Measurements from ENCODE around the gene VIPAS39. TPM values are rescaled to one million over a fixed set of nuclear protein-coding genes. Genes with fewer than 3 reads are reported as not detected.

The VIPAS39 gene
- total and polyA plus RNA-seq, 2 of the 4 experiments (the other 2 are of a cell fraction): 19.0 to 43.0 TPM

GRCh38 chr14:77488558-77488957, 31.2 kb upstream of the VIPAS39 start:
- Histone ChIP-seq H3K4me3 (ENCODE audit: insufficient read depth, low read depth, low read length) (no peak overlapping the region), H3K56ac (ENCODE audit: extremely low read depth, insufficient read depth, low read length) (no peak overlapping the region), H3K23ac (ENCODE audit: low read depth, low read length) (no peak overlapping the region), H2BK15ac (ENCODE audit: low read depth, low read length) (no peak overlapping the region), H4K8ac (ENCODE audit: low read depth in 2 of 2, low read length in 2 of 2) (no peak overlapping the region), H3K4me1 (ENCODE audit: control insufficient read depth, insufficient read depth, low read length) (no peaks in the 10 kb centered on the region), H4K20me1 (ENCODE audit: insufficient read depth, low read length) (no peaks in the 10 kb centered on the region), H3K9me3 (ENCODE audit: control insufficient read depth, insufficient read depth, low read length) (no peaks in the 10 kb centered on the region), H2AK9ac (replicated peaks; ENCODE audit: low read depth, low read length, poor library complexity) (no peak overlapping the region), H2BK20ac (ENCODE audit: low read depth, low read length) (no peak overlapping the region), H3K27ac (ENCODE audit: insufficient read depth, low read length) (no peak overlapping the region), H3K14ac (replicated peaks; ENCODE audit: low read depth, low read length) (no peak overlapping the region), H3K18ac (ENCODE audit: low read depth, low read length) (no peak overlapping the region), H4K5ac (ENCODE audit: low read depth, low read length) (no peak overlapping the region), H3K79me1 (ENCODE audit: low read depth in 1 of 2, low read length in 2 of 2) (no peaks in the 10 kb centered on the region), H2BK5ac (ENCODE audit: low read depth, low read length, poor library complexity, severe bottlenecking) (no peak overlapping the region), H3K27me3 (ENCODE audit: control insufficient read depth, insufficient read depth, low read length) (peaks cover 5% of the 10 kb centered on the region; the same call in 1 of the 2 replicates), H3K9ac (ENCODE audit: low read depth, low read length) (no peak overlapping the region), H3K9me1 (ENCODE audit: insufficient read depth, low read length) (peaks cover 3% of the 10 kb centered on the region; the same call in 1 of the 2 replicates), H2BK120ac (ENCODE audit: low read depth, low read length) (no peak overlapping the region), H4K91ac (ENCODE audit: insufficient read depth, low read depth, low read length) (no peak overlapping the region), H2AK5ac (ENCODE audit: low read depth, low read length) (no peak overlapping the region), H3K36me3 (ENCODE audit: control insufficient read depth, insufficient read depth, low read length) (no peaks in the 10 kb centered on the region), H3K4ac (ENCODE audit: low read depth, low read length) (no peak overlapping the region), H2AFZ (replicated peaks; ENCODE audit: low read length, poor library complexity) (no peak overlapping the region), H3K4me2 (ENCODE audit: low read depth, low read length) (no peak overlapping the region)
- intact Hi-C loops (cut with micrococcal nuclease): no loop called here
- POLR2A ChIA-PET (ENCODE audit: unreplicated experiment): no interaction called here
- ATAC-seq (ENCODE audit: low read depth): no peak
- TF ChIP-seq SMC3 (IDR thresholded peaks at IDR 0.05; ENCODE audit: low read depth, low read length) (no peak), MXI1 (IDR thresholded peaks at IDR 0.05; ENCODE audit: borderline replicate concordance, low read depth, low read length) (no peak), CHD1 (IDR thresholded peaks at IDR 0.05; ENCODE audit: low read depth, low read length) (no peak), RCOR1 (IDR thresholded peaks at IDR 0.05; ENCODE audit: insufficient replicate concordance, low read length) (no peak), MAZ (IDR thresholded peaks at IDR 0.05; ENCODE audit: borderline replicate concordance, low read depth, low read length) (no peak), NFE2L2 (IDR thresholded peaks at IDR 0.05; ENCODE audit: low read depth, low read length) (no peak), BHLHE40 (IDR thresholded peaks at IDR 0.05; ENCODE audit: low read depth, low read length) (no peak), MAFK (IDR thresholded peaks at IDR 0.05; ENCODE audit: low read depth, low read length) (no peak), CEBPB (IDR thresholded peaks at IDR 0.05; ENCODE audit: low read depth, low read length) (no peak), ELK1 (IDR thresholded peaks at IDR 0.05; ENCODE audit: borderline replicate concordance, low read depth, low read length) (no peak), POLR2A (IDR thresholded peaks at IDR 0.05; ENCODE audit: low read depth, low read length) (no peak), RAD21 (IDR thresholded peaks at IDR 0.05; ENCODE audit: low read length) (no peak), RFX5 (IDR thresholded peaks at IDR 0.05; ENCODE audit: low read depth, low read length) (no peak), FOS (IDR thresholded peaks at IDR 0.05; ENCODE audit: low read depth, low read length) (no peak)
- TF ChIP-seq, protein P1, sequence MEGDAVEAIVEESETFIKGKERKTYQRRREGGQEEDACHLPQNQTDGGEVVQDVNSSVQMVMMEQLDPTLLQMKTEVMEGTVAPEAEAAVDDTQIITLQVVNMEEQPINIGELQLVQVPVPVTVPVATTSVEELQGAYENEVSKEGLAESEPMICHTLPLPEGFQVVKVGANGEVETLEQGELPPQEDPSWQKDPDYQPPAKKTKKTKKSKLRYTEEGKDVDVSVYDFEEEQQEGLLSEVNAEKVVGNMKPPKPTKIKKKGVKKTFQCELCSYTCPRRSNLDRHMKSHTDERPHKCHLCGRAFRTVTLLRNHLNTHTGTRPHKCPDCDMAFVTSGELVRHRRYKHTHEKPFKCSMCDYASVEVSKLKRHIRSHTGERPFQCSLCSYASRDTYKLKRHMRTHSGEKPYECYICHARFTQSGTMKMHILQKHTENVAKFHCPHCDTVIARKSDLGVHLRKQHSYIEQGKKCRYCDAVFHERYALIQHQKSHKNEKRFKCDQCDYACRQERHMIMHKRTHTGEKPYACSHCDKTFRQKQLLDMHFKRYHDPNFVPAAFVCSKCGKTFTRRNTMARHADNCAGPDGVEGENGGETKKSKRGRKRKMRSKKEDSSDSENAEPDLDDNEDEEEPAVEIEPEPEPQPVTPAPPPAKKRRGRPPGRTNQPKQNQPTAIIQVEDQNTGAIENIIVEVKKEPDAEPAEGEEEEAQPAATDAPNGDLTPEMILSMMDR (conservative IDR thresholded peaks at IDR 0.05; ENCODE audit: low read depth, low read length): no peak
- TF ChIP-seq, protein P2, sequence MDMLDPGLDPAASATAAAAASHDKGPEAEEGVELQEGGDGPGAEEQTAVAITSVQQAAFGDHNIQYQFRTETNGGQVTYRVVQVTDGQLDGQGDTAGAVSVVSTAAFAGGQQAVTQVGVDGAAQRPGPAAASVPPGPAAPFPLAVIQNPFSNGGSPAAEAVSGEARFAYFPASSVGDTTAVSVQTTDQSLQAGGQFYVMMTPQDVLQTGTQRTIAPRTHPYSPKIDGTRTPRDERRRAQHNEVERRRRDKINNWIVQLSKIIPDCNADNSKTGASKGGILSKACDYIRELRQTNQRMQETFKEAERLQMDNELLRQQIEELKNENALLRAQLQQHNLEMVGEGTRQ (IDR thresholded peaks at IDR 0.05; ENCODE audit: low read depth, low read length): no peak
- no TSS peak for BruUV-seq (replicated peaks)
- in situ Hi-C loops (cut with MboI; ENCODE audit: low sequenced_read_pairs): no loop called here
- dilution Hi-C loops (cut with HindIII; ENCODE audit: low sequenced_read_pairs, unreplicated experiment): no loop called here
- no CpG with 5 or more reads among the region's 7 CpGs for WGBS, 2 experiments (ENCODE audit: extremely low coverage in 2 of 2, insufficient read length in 1 of 2)
- no peak for DNase-seq
- CTCF ChIA-PET: no interaction called here
